Lower leg skin (tissue), 3 donors: ENCODE measurements around the gene LMX1A.

ENCODE experiments used
- CTCF ChIP-seq, 3 donors: fragments of 450-650 bp; IDR thresholded peaks; one replicate each; pipeline ENCODE4 v1.5.1; 2016; ENCODE audit warnings: antibody characterized with exemption in 3 of 3, mild to moderate bottlenecking in 3 of 3, moderate library complexity in 2 of 3
- POLR2A ChIP-seq, 2 donors: fragments of 450-650 bp; IDR thresholded peaks; one replicate each; pipeline ENCODE4 v1.6.1; 2016 to 2017; ENCODE audit warnings: antibody characterized with exemption in 2 of 2, mild to moderate bottlenecking in 1 of 2, moderate library complexity in 1 of 2

GRCh38 chr1:165212229-165212628 is 144.3 kb downstream of the LMX1A start:
- TF ChIP-seq CTCF (IDR thresholded peaks at IDR 0.05) = no peak
- TF ChIP-seq POLR2A (IDR thresholded peaks at IDR 0.05) = no peak
